Dendritic cell treated with granulocyte-macrophage colony-stimulating factor and Interleukin-4, amounts not matched to agents 40 ng/mL and 50 ng/mL, for 4 days (primary cell): ENCODE results near the gene CCDC7.
"Not testable (repeated sequence)": the region's sequence is repeated elsewhere in the genome, so short reads cannot be mapped to it uniquely, and the experiment has no call there.

Experiments used
- H3K27ac Mint-ChIP-seq: one replicate; pipeline ENCODE4 v1.8.0; 2022; ENCODE audit warnings: mild to moderate bottlenecking, mixed read lengths
- H3K27me3 Mint-ChIP-seq: one replicate; pipeline ENCODE4 v1.8.0; 2022; ENCODE audit warnings: mild to moderate bottlenecking, mixed read lengths
- H3K36me3 Mint-ChIP-seq: one replicate; pipeline ENCODE4 v1.8.0; 2022; ENCODE audit warnings: low read depth, mixed read lengths
- H3K4me1 Mint-ChIP-seq: one replicate; pipeline ENCODE4 v1.8.0; 2022; ENCODE audit warnings: low read depth, mixed read lengths
- H3K4me3 Mint-ChIP-seq: one replicate; pipeline ENCODE4 v1.8.0; 2022; ENCODE audit warnings: mild to moderate bottlenecking, moderate library complexity, mixed read lengths
- H3K9me3 Mint-ChIP-seq: one replicate; pipeline ENCODE4 v1.8.0; 2022; ENCODE audit warnings: mixed read lengths
- intact Hi-C: fragments of 100-400 bp; cut with micrococcal nuclease; formaldehyde crosslinking; loops from one replicate; pipeline ENCODE4 v1.15.0; 2022

CCDC7 gene

DNA sequence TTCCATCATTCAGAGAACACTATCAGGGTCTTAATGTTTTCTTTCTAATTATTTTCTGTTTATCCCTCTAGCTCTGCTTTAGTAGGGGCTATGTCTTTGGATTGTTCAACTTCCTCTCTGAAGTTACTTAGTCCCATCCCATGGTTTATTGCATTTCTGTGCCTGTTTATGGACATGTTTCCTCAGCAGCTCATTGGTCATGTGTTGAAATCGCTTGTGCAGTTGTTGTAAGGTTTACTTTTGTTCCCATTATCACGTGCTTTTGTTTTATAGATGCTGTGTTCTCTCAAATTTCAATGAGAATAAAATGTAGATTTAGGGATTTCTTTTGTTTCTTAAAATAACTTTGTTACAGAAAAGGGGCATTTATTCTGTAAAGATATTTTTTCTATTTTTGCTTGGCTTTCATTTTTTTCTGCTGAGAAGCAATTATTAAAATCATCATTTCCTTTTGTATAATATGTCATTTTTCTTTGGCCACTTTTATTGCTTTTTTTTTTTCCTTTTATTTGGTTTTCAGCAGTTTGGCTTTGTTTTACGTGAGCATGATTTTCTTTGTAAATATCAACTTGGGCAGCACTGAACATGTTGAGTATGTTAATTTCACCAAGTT, 110.9 kb downstream of the CCDC7 start:
- Mint-ChIP-seq H3K27ac (no peak overlapping the region), H3K27me3 (no peaks in the 10 kb centered on the region), H3K4me3 (no peak overlapping the region), H3K36me3 (peaks cover 7% of the 10 kb centered on the region), H3K4me1 (no peaks in the 10 kb centered on the region), H3K9me3 (peaks cover 48% of the 10 kb centered on the region)
- intact Hi-C loops = no loop called here

DNA sequence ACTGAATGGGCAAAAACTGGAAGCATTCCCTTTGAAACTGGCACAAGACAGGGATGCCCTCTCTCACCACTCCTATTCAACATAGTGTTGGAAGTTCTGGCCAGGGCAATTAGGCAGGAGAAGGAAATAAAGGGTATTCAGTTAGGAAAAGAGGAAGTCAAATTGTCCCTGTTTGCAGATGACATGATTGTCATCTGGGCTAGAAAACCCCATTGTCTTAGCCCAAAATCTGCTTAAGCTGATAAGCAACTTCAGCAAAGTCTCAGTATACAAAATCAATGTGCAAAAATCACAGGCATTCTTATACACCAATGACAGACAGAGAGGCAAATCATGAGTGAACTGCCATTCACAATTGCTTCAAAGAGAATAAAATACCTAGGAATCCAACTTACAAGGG, 116.8 kb downstream of the CCDC7 start:
- not testable (repeated sequence) for H3K27me3 Mint-ChIP-seq, H3K36me3 Mint-ChIP-seq

DNA sequence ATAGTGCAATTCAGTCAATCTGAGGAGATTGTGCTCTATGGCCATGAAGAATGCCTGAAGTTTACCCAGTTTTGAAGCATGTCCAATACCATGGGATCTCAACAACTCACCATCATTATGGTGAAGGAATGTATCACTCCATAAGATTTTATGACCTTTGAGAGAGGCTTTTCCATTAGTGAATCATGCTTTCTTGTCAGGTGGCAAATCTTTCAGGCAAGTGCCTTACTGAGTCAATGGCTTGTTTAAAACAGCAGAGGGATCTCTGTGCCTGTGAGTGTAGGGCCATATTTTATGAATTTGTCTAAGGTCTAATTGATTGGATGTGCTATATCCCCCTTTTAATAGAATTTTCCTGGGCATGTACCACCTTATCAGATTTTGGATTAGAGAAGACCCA, 131.5 kb downstream of the CCDC7 start:
- H3K27ac Mint-ChIP-seq = no peak overlapping the region
- no peaks in the 10 kb centered on the region for H3K4me1 Mint-ChIP-seq
- intact Hi-C loops = no loop called here
- H3K36me3 Mint-ChIP-seq = no peaks in the 10 kb centered on the region
- no peaks in the 10 kb centered on the region for H3K9me3 Mint-ChIP-seq
- no peak overlapping the region for H3K4me3 Mint-ChIP-seq
- no peaks in the 10 kb centered on the region for H3K27me3 Mint-ChIP-seq

More for the DNA sequence above, 116.8 kb downstream of the CCDC7 start:
- H3K27ac Mint-ChIP-seq, intact Hi-C loops, H3K4me1 Mint-ChIP-seq, H3K4me3 Mint-ChIP-seq: not testable (repeated sequence)
- peaks cover 36% of the 10 kb centered on the region for H3K9me3 Mint-ChIP-seq

DNA sequence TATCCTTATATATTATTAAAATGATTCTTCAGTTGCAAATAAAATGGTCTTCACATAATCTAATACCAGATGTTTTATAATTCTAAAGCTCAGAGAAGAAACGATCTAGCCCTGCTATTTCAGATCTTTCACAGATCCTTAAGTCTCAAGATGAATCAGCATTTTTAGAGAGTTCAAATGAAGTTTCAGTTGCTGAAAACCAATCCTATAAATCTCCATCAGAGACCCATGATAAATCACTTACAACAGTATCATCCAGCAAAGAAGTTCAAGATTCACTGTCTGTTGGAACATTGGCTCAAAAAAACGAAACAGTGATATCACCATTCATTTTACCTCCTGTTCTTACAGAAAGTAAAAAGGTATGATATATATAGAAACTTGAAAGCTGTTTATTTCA, 137.0 kb downstream of the CCDC7 start:
- H3K27me3 Mint-ChIP-seq = no peaks in the 10 kb centered on the region
- H3K4me1 Mint-ChIP-seq = no peaks in the 10 kb centered on the region
- intact Hi-C loops = no loop called here
- no peaks in the 10 kb centered on the region for H3K36me3 Mint-ChIP-seq
- H3K4me3 Mint-ChIP-seq = no peak overlapping the region
- no peak overlapping the region for H3K27ac Mint-ChIP-seq
- H3K9me3 Mint-ChIP-seq = no peaks in the 10 kb centered on the region

DNA sequence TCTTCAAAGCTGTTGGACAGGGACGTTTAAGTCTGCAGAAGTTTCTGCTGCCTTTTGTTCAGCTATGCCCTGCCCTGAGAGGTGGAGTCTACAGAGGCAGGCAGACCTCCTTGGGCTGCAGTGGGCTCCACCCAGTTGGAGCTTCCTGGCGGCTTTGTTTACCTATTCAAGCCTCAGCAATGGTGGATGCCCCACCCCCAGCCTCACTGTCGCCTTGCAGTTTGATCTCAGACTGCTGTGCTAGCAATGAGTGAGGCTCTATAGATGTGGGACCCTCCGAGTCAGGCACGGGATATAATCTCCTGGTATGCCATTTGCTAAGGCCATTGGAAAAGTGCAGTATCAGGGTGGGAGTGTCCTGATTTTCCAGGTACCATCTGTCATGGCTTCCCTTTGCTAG, 152.1 kb downstream of the CCDC7 start:
- H3K36me3 Mint-ChIP-seq, H3K27me3 Mint-ChIP-seq, H3K27ac Mint-ChIP-seq, intact Hi-C loops, H3K4me1 Mint-ChIP-seq, H3K4me3 Mint-ChIP-seq: not testable (repeated sequence)
- H3K9me3 Mint-ChIP-seq = peaks cover 63% of the 10 kb centered on the region

DNA sequence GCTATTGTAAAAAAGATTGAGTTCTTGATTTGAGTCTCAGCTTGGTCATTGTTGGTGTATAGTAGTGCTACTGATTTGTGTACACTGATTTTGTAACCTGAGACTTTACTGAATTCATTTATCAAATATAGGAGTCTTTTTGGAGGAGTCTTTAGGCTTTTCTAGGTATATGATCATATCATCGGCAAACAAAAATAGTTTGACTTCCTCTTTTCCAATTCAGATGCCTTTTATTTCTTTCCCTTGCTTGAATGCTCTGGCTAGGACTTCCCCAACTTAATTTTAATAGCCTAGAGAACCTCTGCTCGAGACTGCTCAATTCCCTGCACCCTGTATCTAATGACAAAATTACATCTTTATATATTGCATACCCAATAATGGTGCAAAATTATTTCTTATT, 154.4 kb downstream of the CCDC7 start:
- Mint-ChIP-seq H3K4me3 (no peak overlapping the region), H3K9me3 (peaks cover 67% of the 10 kb centered on the region), H3K4me1 (no peaks in the 10 kb centered on the region), H3K36me3 (no peaks in the 10 kb centered on the region), H3K27ac (no peak overlapping the region), H3K27me3 (no peaks in the 10 kb centered on the region)
- intact Hi-C loops = no loop called here

DNA sequence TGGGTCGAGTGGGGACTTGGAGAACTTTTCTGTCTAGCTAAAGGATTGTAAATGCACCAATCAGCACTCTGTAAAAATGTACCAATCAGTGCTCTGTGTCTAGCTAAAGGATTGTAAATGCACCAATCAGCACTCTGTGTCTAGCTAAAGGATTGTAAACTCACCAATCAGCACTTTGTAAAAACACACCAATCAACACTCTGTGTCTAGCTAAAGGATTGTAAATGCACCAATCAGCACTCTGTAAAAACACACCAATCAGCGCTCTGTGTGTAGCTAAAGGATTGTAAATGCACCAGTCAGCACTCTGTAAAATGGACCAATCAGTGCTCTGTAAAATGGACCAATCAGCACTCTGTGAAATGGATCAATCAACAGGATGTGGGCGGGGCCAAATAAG, 155.6 kb downstream of the CCDC7 start:
- H3K4me1 Mint-ChIP-seq, H3K27ac Mint-ChIP-seq, intact Hi-C loops, H3K27me3 Mint-ChIP-seq, H3K36me3 Mint-ChIP-seq, H3K4me3 Mint-ChIP-seq: not testable (repeated sequence)
- H3K9me3 Mint-ChIP-seq = peaks cover 58% of the 10 kb centered on the region

DNA sequence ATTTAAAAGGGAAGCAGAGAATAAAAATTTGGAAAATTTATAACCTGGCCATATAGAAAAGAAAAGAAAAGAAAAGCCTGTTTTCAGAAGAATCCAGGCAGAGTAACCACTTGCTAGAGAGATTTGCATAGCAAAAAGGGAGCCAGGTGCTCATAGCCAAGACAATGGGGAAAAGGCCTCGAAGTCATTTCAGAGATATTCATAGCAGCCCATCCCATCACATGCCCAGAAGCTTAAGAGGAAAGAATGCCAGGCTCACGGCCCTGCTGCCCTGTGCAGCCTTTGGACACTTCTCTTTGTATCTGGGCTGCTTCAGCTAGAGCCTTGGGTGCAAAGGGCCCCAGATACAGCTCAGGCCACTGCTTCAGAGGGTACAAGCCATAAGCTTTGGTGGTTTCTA, 159.8 kb downstream of the CCDC7 start:
- Mint-ChIP-seq H3K9me3 (peaks cover 24% of the 10 kb centered on the region), H3K27ac (no peak overlapping the region), H3K4me1 (no peaks in the 10 kb centered on the region), H3K36me3 (no peaks in the 10 kb centered on the region), H3K27me3 (no peaks in the 10 kb centered on the region), H3K4me3 (no peak overlapping the region)
- intact Hi-C loops = no loop called here

DNA sequence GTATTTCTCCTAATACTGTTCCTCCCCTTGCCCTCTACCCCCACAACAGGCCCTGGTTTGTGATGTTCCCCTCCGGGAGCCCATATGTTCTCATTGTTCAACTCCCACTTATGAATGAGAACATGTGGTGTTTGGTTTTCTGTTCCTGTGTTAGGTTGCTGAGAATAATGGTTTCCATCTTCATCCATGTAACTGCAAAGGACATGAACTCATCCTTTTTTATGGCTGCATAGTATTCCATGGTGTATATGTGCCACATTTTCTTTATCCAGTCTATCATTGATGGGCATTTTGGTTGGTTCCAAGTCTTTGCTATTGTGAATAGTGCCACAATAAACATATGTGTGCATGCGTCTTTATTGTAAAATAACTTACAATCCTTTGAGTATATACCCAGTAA, 164.6 kb downstream of the CCDC7 start:
- H3K27me3 Mint-ChIP-seq, H3K4me3 Mint-ChIP-seq, H3K27ac Mint-ChIP-seq, intact Hi-C loops, H3K4me1 Mint-ChIP-seq, H3K36me3 Mint-ChIP-seq: not testable (repeated sequence)
- peaks cover 31% of the 10 kb centered on the region for H3K9me3 Mint-ChIP-seq

DNA sequence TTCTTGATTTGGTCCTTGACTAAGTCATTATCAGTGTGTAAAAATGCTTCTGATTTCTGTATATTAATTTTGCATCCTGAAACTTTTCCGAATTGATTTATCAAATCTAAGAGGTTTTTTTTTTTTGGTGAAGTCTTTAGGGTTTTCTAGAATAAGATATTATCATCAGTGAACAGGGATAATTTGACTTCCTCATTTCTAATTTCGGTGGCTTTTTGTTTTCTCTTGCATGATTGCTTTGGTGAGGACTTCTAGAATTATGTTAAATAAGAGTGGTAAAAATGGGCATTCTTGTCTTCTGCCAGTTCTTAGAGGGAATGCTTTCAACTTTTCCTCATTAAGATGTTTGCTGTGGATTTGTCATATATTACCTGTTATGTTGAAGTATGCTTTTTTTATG, 170.5 kb downstream of the CCDC7 start:
- Mint-ChIP-seq H3K4me1 (no peaks in the 10 kb centered on the region), H3K27me3 (no peaks in the 10 kb centered on the region), H3K9me3 (peaks cover 62% of the 10 kb centered on the region), H3K27ac (no peak overlapping the region), H3K4me3 (no peak overlapping the region), H3K36me3 (no peaks in the 10 kb centered on the region)
- intact Hi-C loops = no loop called here

DNA sequence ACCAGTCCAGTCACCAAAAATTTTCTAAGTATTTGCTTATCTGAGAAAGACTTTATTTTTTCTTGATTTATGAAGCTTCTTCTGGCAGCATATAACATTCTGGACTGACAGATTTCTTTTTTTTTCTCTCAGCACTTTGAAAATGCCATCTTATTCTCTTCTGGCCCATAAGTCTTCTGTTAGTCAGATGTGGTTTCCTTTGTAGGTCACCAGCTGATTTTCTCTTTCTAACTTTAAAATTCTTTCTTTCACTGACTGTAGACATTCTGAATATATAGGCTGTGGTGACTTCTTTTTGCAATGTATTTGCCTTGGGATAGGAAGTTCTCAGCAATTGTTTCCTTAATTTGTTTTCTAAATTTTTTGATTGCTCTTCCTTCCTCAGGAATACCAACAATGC, 172.5 kb downstream of the CCDC7 start:
- no peaks in the 10 kb centered on the region for H3K27me3 Mint-ChIP-seq
- intact Hi-C loops = no loop called here
- peaks cover 52% of the 10 kb centered on the region for H3K9me3 Mint-ChIP-seq
- no peak overlapping the region for H3K27ac Mint-ChIP-seq
- H3K36me3 Mint-ChIP-seq = no peaks in the 10 kb centered on the region
- H3K4me3 Mint-ChIP-seq = no peak overlapping the region
- no peaks in the 10 kb centered on the region for H3K4me1 Mint-ChIP-seq

DNA sequence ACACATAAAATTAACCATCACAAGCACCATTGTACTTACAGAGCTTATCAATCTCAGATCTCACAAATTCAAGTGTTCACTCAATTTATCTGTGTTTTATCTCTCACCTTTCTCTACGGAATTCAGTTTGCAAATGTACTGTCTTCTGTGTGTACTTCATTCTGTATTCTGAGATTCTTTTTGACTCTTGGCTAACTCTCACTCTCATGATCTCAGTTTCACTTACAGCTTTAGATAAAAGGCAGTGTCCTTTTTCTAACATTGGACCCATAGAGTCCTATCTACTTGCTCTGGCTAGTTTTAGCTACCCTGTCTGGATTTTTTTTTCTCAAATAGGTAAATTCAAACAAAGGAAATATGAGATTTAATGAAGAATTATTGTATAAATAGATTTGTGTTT, 176.0 kb downstream of the CCDC7 start:
- Mint-ChIP-seq H3K9me3 (peaks cover 24% of the 10 kb centered on the region), H3K27me3 (no peaks in the 10 kb centered on the region), H3K4me3 (no peak overlapping the region), H3K27ac (no peak overlapping the region), H3K4me1 (no peaks in the 10 kb centered on the region), H3K36me3 (no peaks in the 10 kb centered on the region)
- intact Hi-C loops = no loop called here

DNA sequence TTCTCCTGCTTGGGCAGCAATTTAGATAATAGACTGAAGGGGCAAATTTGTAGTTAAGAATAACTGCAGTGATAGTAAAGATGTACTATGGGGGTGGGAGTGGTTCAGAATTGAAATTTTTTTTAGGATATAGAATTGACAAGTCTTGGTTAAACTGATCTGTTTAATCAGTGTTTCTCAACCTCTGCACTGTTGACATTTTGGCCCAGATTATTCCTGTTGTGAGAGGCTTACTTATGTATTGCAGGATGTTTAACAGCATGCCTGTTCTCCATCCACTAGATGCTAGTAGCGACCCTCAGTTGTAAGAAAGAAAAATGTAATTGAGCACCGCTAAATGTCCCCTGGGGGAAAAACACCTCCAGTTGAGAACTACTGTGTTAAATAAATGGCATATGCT, 176.5 kb downstream of the CCDC7 start:
- Mint-ChIP-seq H3K4me3 (no peak overlapping the region), H3K27me3 (no peaks in the 10 kb centered on the region), H3K27ac (no peak overlapping the region), H3K36me3 (no peaks in the 10 kb centered on the region), H3K9me3 (peaks cover 21% of the 10 kb centered on the region), H3K4me1 (no peaks in the 10 kb centered on the region)
- intact Hi-C loops = no loop called here

DNA sequence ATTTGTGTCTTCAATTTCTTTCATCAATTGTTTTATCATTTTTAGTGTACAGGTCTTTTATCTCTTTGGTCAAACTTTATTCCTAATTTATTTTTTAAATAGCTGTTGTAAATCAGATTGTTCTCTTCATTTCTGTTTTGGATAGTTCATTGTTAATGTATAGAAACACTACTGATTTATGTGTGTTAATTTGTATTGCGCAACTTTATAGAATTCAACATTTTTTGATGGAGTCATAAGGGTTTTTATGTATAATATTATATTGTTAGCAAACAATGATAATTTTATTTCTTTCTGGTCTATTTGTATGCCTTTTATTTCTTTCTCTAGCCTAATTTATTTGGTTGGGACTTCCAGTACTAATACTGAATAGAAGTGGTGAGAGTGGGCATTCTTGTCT, 181.2 kb downstream of the CCDC7 start:
- Mint-ChIP-seq H3K36me3 (no peaks in the 10 kb centered on the region), H3K4me1 (no peaks in the 10 kb centered on the region), H3K27ac (no peak overlapping the region), H3K27me3 (no peaks in the 10 kb centered on the region), H3K4me3 (no peak overlapping the region), H3K9me3 (peaks cover 7% of the 10 kb centered on the region)
- intact Hi-C loops = no loop called here

DNA sequence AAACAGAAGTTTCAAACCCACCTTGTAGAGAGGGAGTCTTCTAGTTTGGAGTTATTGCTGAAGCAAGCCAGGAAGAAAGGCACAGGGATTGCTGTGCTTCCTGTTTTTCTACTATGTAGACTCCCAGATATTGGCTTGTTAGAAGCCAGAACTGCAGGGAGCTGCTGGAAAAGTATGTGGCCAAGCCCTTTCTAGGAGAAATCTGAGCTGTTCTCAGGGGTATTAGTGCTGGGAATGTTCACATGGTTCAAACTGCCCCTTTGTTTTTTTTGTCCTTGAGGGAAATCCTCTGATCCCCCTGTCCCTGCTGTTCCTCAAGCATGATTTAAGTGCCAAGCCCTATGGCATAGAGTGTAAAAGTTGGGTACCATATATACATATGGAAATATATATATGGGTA, 184.0 kb downstream of the CCDC7 start:
- Mint-ChIP-seq H3K27me3 (no peaks in the 10 kb centered on the region), H3K27ac (no peak overlapping the region), H3K36me3 (no peaks in the 10 kb centered on the region), H3K4me3 (no peak overlapping the region), H3K9me3 (peaks cover 7% of the 10 kb centered on the region), H3K4me1 (no peaks in the 10 kb centered on the region)
- intact Hi-C loops = no loop called here
